GM13977 (cell line): ENCODE data around the gene CTIF.
"Not testable (repeated sequence)": the region's sequence is repeated elsewhere in the genome, so short reads cannot be mapped to it uniquely, and the experiment has no call there.

Experiments used
- DNase-seq: peaks from one replicate; pipeline ENCODE4 v3.0.0; 2012; ENCODE audit warnings: low spot score
- CTCF ChIP-seq: IDR thresholded peaks from 2 replicates; pipeline ENCODE4 v1.5.1; 2012; ENCODE audit warnings: mild to moderate bottlenecking, control low read depth; ENCODE audit not compliant: insufficient read depth; ENCODE audit errors: extremely low read depth, missing control alignments
- in situ Hi-C: fragments of 300-500 bp; cut with MboI; formaldehyde crosslinking; loops from one replicate; pipeline ENCODE4 v1.12.0; 2022; ENCODE audit warnings: low sequenced_read_pairs, low pct_unique_long_range_greater_than_20kb, mixed read lengths, inconsistent platforms; ENCODE audit not compliant: unreplicated experiment

CTIF gene

GRCh38 chr18:48502906-48503305, 35.9 kb upstream of the CTIF start:
- in situ Hi-C loops, result no loop called here
- no peak for TF ChIP-seq CTCF
- no peak for DNase-seq

DNA sequence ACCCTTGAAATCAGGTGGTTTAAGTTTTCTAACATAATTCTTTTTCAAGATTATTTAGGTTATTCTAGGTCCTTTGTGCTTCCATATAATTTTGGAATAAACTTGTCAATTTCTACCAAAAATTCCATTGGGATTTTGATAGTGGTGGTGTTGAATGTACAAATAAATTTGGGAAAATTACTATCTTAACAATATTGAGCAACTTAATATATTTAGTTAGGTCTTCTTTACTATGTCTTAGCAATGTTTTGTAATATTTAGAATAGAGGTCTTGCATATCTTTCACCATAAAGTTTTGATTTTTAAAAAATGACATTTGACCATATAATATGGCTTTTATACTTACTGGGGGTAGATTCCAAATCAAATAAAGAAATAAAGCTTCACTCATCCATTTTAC, 34.0 kb upstream of the CTIF start:
- in situ Hi-C loops, result no loop called here
- no peak for TF ChIP-seq CTCF

GRCh38 chr18:48506983-48507568, 31.8 kb upstream of the CTIF start:
- DNase-seq, in situ Hi-C loops: not testable (repeated sequence)

More for the DNA sequence above, 34.0 kb upstream of the CTIF start:
- no peak for DNase-seq

DNA sequence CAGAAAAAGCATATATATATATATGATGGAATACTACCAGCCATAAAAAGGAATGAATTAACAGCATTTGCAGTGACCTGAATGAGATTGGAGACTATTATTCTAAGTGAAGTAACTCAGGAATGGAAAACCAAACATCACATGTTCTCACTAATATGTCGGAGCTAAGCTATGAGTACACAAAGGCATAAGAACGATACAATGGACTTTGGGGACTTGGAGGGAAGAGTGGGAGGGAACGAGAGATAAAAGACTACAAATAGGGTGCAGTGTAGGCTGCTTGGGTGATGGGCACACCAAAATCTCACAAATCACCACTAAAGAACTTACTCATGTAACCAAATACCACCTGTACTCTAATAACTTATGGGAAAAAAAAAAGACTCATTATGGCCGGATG, 26.3 kb upstream of the CTIF start:
- DNase-seq, in situ Hi-C loops: not testable (repeated sequence)

DNA sequence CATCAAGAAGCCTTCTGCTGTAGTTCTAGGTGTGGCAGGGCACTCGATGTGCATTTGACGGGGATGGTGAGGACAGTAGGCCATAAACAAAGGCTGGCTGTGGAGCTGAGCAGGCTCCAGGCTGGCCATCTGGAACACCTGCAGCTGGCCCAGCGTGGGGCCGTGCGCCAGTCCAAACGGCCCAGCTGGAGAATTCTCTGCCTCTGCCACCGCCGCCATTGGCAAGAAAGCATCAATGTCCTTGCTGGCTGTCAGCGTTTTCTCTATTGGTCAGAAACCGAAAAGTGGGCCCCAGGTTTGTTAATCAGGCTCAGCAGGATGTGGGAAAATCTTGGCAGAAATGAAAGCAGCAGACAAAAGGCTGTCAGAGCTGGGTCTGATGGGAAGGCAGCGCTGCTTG, 24.0 kb upstream of the CTIF start:
- in situ Hi-C loops, result no loop called here
- no peak for TF ChIP-seq CTCF
- DNase-seq, result no peak

GRCh38 chr18:48517048-48517447, 21.8 kb upstream of the CTIF start:
- in situ Hi-C loops, result no loop called here
- no peak for DNase-seq
- no peak for TF ChIP-seq CTCF

DNA sequence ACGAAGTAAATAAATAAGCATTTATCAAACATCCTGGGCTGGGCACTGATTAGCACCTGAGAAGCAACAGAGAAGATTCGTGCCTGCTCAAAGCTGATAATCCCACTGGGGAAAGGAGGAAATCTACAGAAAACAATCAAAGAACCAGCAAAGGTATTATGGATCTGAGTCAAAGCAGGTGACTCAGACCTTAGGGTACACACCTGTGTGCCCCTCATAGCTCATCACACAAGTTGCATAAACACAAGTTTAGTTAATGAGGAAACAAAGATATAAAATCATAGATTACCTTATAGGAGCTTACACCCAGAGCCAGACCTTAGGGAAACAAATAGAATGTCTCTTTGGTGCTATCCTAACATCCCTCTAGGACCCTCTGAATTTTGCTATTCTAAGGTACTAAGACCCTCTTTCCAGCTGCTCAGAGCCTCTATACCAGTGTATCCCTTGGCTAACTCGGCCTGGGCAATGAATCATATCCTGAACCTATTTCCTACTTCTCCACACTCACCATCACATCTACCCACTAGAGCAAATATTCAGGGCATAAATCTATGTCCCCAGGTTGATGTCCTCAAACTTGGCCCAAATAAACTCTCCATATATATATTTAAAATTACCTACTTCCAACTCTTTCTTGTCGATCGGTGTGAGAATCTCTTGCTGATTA, 19.3 kb upstream of the CTIF start:
- no peak for TF ChIP-seq CTCF
- DNase-seq, result no peak
- in situ Hi-C loops, result no loop called here
